Measurements from ENCODE around the gene GPATCH8. TPM values are rescaled to one million over a fixed set of nuclear protein-coding genes. Genes with fewer than 3 reads are reported as not detected.

The GPATCH8 gene
- total RNA-seq, 1 donor from 2014 or later = 62.6 TPM

- H3K27me3 Mint-ChIP-seq (ENCODE audit: unreplicated experiment) = peaks cover 2% of the 10 kb centered on the region
- H3K4me3 Mint-ChIP-seq (ENCODE audit: unreplicated experiment) = peak overlapping the region; percentile 0
- TF ChIP-seq CTCF (IDR thresholded peaks at IDR 0.05; ENCODE audit: partially characterized antibody, unreplicated experiment) = peak; percentile 98
Observed at GRCh38 chr17:44533533-44534246, 30.5 kb upstream of the GPATCH8 start.

GRCh38 chr17:44530896-44531418 lies 27.8 kb upstream of the GPATCH8 start:
- no peak for DNase-seq
- no peak for TF ChIP-seq CTCF (IDR thresholded peaks at IDR 0.05; ENCODE audit: partially characterized antibody, unreplicated experiment)
- H3K9me3 Mint-ChIP-seq (ENCODE audit: unreplicated experiment) = peaks cover 6% of the 10 kb centered on the region
- H3K27ac Mint-ChIP-seq (ENCODE audit: unreplicated experiment) = no peak overlapping the region
- H3K4me3 Mint-ChIP-seq (ENCODE audit: unreplicated experiment) = no peak overlapping the region
- H3K4me1 Mint-ChIP-seq (ENCODE audit: low read depth, unreplicated experiment) = peaks cover 7% of the 10 kb centered on the region
- peaks cover 4% of the 10 kb centered on the region for H3K27me3 Mint-ChIP-seq (ENCODE audit: unreplicated experiment)
- peaks cover 5% of the 10 kb centered on the region for H3K36me3 Mint-ChIP-seq (ENCODE audit: unreplicated experiment)

More at GRCh38 chr17:44533533-44534246, 30.5 kb upstream of the GPATCH8 start:
- peaks cover 5% of the 10 kb centered on the region for H3K9me3 Mint-ChIP-seq (ENCODE audit: unreplicated experiment)
- peaks cover 9% of the 10 kb centered on the region for H3K4me1 Mint-ChIP-seq (ENCODE audit: low read depth, unreplicated experiment)
- DNase-seq = peak; percentile 96
- no peaks in the 10 kb centered on the region for H3K36me3 Mint-ChIP-seq (ENCODE audit: unreplicated experiment)
- H3K27ac Mint-ChIP-seq (ENCODE audit: unreplicated experiment) = no peak overlapping the region

DNA sequence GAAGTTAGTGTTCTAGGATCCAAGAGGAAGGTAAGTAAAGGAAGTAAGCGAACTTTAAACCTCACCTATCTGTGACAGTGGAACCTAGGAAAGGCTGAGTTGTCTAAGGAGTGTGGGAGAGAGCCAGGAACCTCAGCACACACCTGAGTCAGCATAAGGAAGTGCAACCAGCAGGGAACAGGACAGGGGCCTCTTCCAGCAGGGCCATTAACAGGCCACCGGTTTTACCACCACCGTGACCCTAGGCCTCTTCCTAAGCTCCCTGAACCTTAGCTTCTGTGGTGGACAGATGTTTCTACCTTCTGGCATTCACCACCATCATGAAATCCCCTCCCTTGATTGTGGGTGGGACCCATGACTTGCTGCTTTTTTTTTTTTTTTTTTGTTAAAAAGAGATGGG lies 26.7 kb upstream of the GPATCH8 start:
- Mint-ChIP-seq H3K27me3 (ENCODE audit: unreplicated experiment) (peaks cover 4% of the 10 kb centered on the region), H3K4me1 (ENCODE audit: low read depth, unreplicated experiment) (peaks cover 4% of the 10 kb centered on the region), H3K36me3 (ENCODE audit: unreplicated experiment) (peaks cover 5% of the 10 kb centered on the region), H3K27ac (ENCODE audit: unreplicated experiment) (no peak overlapping the region), H3K9me3 (ENCODE audit: unreplicated experiment) (peaks cover 6% of the 10 kb centered on the region), H3K4me3 (ENCODE audit: unreplicated experiment) (no peak overlapping the region)
- no peak for TF ChIP-seq CTCF (IDR thresholded peaks at IDR 0.05; ENCODE audit: partially characterized antibody, unreplicated experiment)
- no peak for DNase-seq

DNA sequence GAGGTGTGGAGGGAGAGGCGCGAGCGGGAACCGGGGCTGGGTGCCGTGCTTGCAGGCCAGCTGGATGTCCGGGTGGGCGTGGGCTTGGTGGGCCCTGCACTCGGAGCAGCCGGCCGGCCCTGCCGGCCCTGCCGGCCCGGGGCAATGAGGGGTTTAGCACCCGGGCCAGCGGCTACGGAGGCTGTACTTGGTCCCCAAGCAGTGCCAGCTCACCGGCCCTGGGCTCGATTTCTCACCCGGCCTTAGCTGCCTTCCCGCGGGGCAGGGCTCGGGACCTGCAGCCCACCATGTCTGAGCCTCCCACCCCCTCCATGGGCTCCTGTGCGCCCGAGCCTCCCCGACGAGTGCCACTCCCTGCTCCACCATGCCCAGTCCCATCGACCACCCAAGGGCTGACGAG lies 24.7 kb upstream of the GPATCH8 start:
- Mint-ChIP-seq H3K27me3 (ENCODE audit: unreplicated experiment) (peaks cover 8% of the 10 kb centered on the region), H3K9me3 (ENCODE audit: unreplicated experiment) (peaks cover 6% of the 10 kb centered on the region), H3K36me3 (ENCODE audit: unreplicated experiment) (peaks cover 9% of the 10 kb centered on the region), H3K4me3 (ENCODE audit: unreplicated experiment) (no peak overlapping the region), H3K4me1 (ENCODE audit: low read depth, unreplicated experiment) (no peaks in the 10 kb centered on the region), H3K27ac (ENCODE audit: unreplicated experiment) (no peak overlapping the region)
- DNase-seq = no peak
- no peak for TF ChIP-seq CTCF (IDR thresholded peaks at IDR 0.05; ENCODE audit: partially characterized antibody, unreplicated experiment)

DNA sequence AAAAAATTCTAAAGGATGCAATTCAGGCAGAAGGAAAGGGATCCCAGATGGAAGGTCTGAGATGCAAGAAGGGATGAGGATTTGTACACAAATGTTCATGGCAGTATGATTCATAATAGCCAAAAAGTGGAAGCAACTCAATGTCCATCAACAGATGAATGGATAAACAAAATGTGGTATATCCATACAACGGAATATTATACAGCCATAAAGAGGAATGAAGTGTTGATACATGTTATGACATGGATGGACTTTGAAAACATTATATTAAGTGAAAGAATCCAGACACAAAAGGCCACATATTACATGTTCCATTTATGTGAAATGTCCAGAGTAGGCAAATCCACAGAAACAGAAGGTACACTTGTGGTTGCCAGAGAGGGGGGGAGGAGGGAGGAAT lies 23.9 kb upstream of the GPATCH8 start:
- DNase-seq = no peak
- Mint-ChIP-seq H3K36me3 (ENCODE audit: unreplicated experiment) (peaks cover 9% of the 10 kb centered on the region), H3K4me3 (ENCODE audit: unreplicated experiment) (no peak overlapping the region), H3K4me1 (ENCODE audit: low read depth, unreplicated experiment) (no peaks in the 10 kb centered on the region), H3K27ac (ENCODE audit: unreplicated experiment) (no peak overlapping the region), H3K9me3 (ENCODE audit: unreplicated experiment) (peaks cover 5% of the 10 kb centered on the region), H3K27me3 (ENCODE audit: unreplicated experiment) (peaks cover 8% of the 10 kb centered on the region)
- TF ChIP-seq CTCF (IDR thresholded peaks at IDR 0.05; ENCODE audit: partially characterized antibody, unreplicated experiment) = no peak
